Fibroblast of skin of right biceps (primary cell): Measurements from ENCODE around the gene SLIT3.
A peak's percentile ranks its signal among the peaks of the same experiment; 100 is the strongest.

Experiments
- DNase-seq: peaks from one replicate; pipeline ENCODE4 v3.0.0-alpha.2; 2013

SLIT3 gene

DNA sequence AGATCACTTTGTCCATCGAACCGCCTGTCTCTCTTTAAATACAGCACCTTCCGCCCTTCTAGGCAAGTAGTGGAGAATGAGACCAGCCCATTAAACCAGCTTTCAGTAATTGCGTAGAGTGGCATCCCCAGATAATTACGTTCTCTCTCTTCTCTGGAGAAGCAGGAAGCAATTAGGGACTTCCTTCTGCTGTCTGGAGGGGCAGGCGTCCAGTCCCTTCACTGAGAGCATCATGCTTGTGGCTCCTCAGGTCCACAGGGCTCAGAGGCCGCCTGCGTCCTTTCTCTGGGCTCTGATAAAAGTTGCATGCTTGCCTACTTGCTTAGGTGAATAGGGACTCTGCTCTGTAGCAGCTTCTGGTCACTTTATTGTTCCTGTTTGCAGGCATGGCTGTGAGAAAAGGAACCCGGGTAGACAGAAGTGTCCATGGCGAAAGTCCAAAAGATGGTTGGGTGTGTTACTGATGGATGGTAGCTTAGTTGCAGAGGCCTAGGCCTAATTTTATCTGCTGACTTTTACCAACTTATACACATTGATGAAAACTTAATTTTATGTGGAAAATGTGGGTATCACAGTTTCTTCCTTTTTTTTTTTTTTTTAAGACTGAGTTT lies 422.7 kb downstream of the SLIT3 start:
- DNase-seq, result no peak

DNA sequence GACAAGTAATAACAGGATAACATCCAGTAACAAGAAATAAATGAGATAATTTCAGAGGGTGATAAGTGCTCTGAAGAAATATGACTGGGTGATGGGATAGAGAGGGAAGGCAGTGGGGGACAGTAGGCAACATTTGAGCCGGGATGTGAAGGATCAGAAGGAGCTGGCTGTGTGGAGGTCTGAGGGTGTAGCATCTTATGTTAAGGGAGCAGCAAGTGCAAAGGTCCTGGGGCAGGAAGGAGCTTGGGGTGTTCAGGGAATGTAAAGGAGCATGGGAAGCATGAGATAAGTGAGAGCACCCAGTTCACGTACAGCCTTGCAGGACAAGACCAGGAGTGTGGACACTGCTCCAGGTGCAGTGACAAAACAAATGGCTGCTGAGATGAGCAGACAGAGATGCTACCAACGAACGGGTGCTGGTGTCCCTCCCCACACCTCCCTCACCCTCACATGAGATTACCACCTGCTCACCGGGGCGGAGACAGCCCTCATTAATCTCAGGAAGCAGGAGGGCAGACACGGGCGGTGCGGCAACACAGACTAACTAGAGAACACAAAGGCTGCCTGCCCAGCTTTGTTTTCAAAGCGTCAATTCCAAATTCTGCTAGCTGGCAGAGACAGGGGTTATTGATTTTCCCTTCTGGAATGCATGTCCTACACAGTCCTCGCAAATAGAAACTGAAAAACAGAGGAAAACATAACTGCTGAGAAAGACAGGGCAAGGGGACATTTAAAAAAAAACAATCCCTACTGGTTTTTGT lies 423.6 kb downstream of the SLIT3 start:
- DNase-seq, result no peak

GRCh38 chr5:168876419-168876818 lies 424.5 kb downstream of the SLIT3 start:
- no peak for DNase-seq

- DNase-seq, result peak; percentile 48
Measured at GRCh38 chr5:168875832-168876231, 425.1 kb downstream of the SLIT3 start.

DNA sequence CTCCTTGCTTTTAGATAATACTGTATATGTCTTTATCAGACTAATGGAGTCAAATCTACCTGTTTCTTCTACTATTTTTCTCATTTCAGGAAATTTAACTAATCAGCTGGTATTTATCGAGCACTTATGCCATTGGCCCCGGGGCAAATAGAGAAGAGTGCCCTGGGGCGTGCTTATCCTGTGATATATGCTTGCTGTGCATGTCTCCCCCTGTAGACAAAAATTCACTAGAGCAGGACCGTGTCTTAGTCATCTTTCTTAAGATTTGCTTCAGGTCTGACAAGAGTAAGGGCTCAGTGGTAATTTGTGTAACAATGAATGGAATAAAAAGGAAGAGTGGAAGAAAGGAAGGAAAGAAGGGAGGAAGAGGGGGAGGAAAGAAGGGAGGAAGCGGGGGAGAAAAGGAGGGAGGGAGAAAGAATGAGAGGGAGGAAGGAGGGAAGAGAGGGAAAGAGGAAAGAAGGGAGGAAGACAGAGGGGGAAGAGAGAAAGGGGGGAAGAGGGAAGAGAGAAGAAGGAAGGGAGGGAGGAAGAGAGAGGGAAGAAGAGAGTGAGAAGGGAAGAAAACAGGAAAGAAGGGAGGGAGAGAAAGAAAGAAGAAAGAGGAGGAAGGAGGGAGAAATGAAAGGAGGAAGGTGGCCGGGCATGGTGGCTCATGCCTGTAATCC lies 426.1 kb downstream of the SLIT3 start:
- DNase-seq, result peak; percentile 47

- no peak for DNase-seq
Measured at GRCh38 chr5:168872246-168872645, 428.7 kb downstream of the SLIT3 start.

- DNase-seq, result no peak
Measured at GRCh38 chr5:168870910-168871309, 430.0 kb downstream of the SLIT3 start.

DNA sequence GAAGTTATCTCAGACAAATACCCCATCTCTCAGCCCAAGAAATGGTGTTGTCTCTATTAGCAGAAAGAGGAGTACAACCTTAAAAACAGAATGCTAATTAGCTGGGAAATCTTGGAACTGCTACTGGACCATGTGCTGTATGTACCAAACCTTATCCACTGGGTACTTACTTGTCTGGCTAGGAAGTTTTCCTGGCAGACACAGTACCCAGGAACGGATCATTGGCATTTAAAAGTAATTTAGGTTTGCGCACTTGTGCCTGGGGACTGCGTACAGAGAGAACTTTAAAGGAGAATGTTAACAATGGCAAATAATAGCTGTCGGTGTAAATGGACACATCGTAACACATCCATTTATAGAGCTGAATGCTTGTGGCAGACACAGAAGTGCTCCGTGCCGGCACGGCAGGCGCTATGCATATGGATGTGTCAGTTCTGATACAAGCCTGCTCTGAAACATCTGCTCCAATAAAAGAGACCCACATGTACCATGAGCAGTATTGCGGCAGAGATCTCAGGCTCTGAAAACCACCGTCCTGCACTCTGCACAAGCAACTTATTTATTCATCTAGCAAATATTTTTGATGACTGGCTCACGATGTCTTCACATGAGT lies 431.2 kb downstream of the SLIT3 start:
- DNase-seq, result peak; percentile 69

DNA sequence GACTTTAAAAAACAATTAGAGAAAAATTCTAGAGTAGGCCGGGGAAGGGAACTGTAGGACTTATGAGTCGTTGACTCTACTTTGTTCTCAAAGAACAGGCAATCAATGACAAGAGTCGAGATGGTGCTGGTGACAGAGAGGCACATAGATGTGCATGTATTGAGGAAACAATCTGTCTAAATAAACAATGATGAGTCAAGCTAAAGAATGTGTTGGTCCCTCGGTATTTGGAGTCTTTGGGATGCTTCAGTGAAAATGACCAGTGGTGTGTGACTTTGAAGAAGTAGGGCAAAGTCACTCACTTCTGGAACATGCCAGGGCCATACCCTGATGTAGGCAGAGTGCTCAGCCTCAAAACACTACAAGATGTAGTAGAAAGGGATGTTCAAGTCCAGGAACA lies 433.7 kb downstream of the SLIT3 start:
- peak; percentile 13 for DNase-seq

- DNase-seq, result peak; percentile 10
Measured at GRCh38 chr5:168865968-168866367, 435.0 kb downstream of the SLIT3 start.

- no peak for DNase-seq
Measured at GRCh38 chr5:168863021-168863420, 437.9 kb downstream of the SLIT3 start.

DNA sequence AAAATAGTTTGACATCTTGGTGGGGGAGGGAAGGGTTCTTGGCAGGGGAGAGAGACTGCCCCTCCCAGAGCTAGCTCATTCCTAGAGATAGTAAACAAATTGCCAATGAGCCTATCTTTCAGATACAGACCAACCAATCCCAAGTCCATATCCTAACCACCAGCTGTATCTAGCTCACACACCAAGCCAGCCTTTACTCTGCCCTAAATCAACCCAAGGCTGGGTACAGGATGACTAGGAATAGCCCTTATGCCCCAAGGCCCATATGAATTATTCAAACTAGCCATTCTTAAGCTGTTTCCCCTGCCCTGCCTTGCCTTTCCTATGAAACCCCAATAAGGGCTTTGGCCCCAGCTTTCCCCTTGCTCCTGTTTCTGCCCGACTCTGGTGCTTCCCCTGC lies 440.4 kb downstream of the SLIT3 start:
- DNase-seq, result no peak

DNA sequence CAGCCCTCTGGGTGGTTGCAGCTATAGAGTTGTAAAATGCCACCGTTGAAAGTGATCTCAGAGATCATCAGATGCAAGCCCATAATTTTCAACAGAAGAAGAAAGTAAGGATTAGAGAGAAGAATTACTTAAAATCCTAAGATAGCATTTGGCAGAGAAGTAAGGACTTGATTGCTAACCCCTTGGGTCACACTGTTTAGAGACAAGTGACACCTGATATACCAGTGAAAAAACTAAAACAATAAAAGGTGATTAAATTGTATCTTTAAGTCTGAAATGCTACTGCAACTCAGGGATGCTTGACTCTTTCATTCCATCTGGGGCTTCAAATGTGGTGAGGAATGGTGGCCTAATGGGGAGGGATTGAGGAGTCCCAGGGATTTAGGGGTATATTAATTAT lies 440.9 kb downstream of the SLIT3 start:
- no peak for DNase-seq

- DNase-seq, result no peak
Measured at GRCh38 chr5:168859471-168859870, 441.5 kb downstream of the SLIT3 start.

DNA sequence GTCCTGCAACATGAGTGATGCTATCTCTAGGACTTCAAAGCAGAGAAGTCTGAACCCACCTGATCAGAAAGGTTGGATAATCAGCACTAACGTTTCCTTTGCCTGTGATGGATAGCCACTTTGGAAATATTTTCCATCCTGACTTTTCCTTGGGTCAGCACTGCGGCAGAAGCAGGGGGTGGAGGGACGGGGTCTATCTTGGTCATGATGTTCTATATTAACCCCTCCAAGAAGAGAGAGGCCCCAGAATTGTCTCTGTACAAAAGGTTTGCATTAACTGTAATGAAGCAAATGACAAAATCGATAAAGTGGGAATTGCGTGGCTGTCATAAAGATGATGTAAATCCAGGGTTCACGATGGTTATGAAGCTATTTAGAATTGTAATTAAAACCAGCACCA lies 441.9 kb downstream of the SLIT3 start:
- no peak for DNase-seq

DNA sequence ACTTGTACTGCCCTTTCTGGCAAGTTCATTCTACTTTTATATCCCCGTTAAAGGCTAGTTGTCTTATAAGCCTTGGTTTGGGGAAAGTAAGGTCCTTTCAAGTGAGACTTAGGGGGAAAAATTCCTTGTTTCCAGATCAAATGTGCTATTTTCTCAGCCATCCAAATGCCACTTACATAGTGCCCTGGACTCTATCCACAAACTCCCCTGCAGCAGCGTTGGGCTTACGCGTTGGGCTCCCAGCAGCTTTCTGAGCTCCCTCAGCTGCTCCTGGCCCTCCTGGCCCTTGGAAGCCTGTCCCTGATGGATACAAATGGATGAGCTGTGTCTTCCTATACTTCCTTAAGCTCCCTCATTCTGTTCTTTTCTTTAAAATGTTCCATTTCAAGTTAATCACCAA lies 442.6 kb downstream of the SLIT3 start:
- DNase-seq, result no peak

- DNase-seq, result no peak
Measured at GRCh38 chr5:168853972-168854371, 447.0 kb downstream of the SLIT3 start.

DNA sequence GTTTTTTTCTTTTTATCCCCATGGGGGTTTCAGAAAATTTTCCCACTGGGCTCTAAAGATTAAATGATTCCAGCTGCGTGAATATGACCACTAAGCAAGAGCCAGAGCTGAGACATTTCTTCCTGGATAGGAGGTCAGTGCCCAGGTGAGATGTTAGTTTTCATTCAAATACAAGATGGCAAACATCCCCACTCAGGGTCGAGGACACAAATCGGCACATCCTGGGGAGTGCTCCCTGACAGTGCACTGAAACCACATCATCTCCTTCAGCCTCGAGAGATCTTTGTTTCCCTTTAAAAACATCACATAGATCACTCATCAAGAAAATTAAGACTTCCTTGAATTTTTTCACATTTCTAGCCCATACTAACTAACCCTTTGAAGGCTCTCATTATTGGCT lies 448.6 kb downstream of the SLIT3 start:
- no peak for DNase-seq

GRCh38 chr5:168851902-168852321 lies 449.0 kb downstream of the SLIT3 start:
- peak; percentile 87 for DNase-seq

DNA sequence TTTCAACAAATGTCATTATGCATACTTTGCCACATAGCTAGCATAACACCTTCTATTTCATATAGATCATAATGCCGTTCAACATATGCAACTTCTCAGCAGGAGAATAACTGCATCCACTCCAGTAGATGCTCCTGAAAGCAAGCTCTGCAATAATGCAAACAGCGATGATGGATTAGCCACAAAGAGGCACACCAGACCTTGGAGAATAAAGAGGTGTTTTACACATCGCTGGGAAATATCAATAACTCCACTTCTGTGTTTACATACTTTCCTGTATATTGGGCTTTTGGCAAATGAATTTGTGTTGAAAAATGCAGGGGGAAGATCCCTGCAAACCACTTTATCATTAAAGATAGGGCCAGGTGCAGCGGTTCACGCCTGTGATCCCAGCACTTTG lies 450.3 kb downstream of the SLIT3 start:
- no peak for DNase-seq

DNA sequence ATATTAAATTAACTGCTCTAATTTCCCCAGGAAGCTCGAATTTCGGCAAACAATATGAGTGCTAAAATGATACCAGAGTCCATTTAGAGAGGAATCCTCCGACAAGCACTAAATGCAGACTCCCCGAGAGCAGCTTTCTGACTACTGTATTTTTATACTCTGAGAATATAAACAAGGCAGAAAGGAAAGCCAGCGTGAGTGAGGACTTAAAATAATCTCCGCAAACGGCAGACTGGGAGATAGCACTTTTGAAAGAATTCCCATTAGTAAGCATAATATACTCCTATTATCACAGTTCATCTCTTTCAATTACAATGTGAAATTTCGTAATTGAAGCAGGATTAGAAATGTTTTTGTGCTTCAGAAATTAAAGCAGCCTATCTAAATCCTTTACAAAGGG lies 452.4 kb downstream of the SLIT3 start:
- no peak for DNase-seq

- DNase-seq, result no peak
Measured at GRCh38 chr5:168847511-168848073, 453.3 kb downstream of the SLIT3 start.

DNA sequence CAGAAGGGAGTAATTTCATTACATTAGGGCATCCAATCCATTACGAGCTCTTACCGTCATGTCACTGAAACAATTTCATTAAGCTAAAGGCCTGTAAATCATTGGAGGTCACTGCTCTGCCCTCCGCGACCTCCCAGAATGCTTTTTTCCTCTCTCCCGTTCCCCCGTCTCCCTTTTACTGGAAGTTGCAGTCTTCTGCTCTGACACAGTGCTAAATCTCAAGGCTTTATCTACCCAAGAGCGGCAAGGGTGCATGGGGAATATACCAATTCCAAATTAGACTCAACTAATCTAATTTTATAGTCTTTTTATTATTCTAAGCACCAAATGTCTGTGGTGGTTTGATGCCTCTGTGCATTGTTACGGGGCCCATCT lies 456.0 kb downstream of the SLIT3 start:
- DNase-seq, result no peak
